Measurements from ENCODE around the gene OLFML1. TPM values are rescaled to one million over a fixed set of nuclear protein-coding genes. Genes with fewer than 3 reads are reported as not detected.

OLFML1 gene
- polyA plus RNA-seq, 4 donors = 0.81 to 7.7 (median 2.5) TPM; not detected in 1

DNA sequence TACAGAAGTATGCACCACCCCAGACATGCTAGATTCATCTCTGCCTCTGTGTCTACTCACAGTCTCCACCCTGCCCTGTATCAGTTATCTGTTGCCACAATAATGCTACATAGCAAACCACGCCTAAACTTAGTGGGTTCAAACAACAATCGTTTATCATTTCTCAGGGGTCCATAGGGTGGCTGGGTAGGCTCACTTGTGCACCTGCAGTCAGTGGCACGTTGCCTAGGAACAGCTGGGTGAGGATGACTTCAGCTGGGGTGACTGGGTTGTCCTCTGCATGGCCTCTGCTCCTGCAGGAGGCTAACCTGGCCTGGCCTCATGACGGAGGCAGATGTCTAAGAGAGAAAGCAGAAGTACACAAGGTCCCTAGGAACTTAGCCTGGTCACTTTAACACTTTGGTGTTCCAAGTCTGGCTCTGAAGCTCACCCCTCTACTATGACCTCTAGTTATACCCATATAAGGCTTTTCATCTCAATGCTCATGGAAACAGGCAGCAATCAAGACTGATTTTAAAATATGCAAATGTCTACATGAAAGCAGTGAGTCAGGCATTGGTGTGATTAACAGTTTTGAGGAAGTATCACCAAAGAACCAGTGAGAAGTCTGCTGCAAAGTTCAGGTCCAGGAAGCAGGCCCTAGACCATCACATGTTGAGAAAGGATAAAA, 10.7 kb downstream of the OLFML1 start:
- no peak for FAIRE-seq
- Histone ChIP-seq H3K4me3 (ENCODE audit: low read depth in 1 of 3, low read length in 3 of 3) (no peak overlapping the region), H3K9me3 (ENCODE audit: control insufficient read depth in 2 of 2, insufficient read depth in 1 of 2, low read depth in 1 of 2, low read length in 1 of 2) (no peaks in the 10 kb centered on the region), H3K27me3 (ENCODE audit: control insufficient read depth in 3 of 3, insufficient read depth in 3 of 3, low read length in 3 of 3) (no peaks in the 10 kb centered on the region), H3K36me3 (ENCODE audit: control insufficient read depth in 3 of 3, insufficient read depth in 2 of 3, low read depth in 1 of 3, low read length in 3 of 3) (peaks cover 0 to under 1% (median 0%) of the 10 kb centered on the region in 3 donors), H3K4me1 (ENCODE audit: control insufficient read depth in 3 of 3, insufficient read depth in 2 of 3, low read depth in 1 of 3, low read length in 2 of 3) (peaks cover 0 to 27% (median 2%) of the 10 kb centered on the region in 3 donors), H3K27ac (ENCODE audit: low read depth in 1 of 3, low read length in 2 of 3) (peak overlapping the region in 1 of 3 donors; percentile 18)
- WGBS, 3 donors = 22 to 51% (median 29%) methylated on average over 4 of the region's 4 CpGs
- DNase-seq = peak; percentile 25 to 36

- no peak overlapping the region for H3K4me3 ChIP-seq (ENCODE audit: low read depth in 1 of 3, low read length in 3 of 3)
- 18 to 45% (median 36%) methylated on average over 4 of the region's 4 CpGs for WGBS, 3 donors
- peaks cover 0 to 4% (median 0%) of the 10 kb centered on the region in 3 donors for H3K36me3 ChIP-seq (ENCODE audit: control insufficient read depth in 3 of 3, insufficient read depth in 2 of 3, low read depth in 1 of 3, low read length in 3 of 3)
- FAIRE-seq (no peak), DNase-seq (peak; percentile 25 to 65)
- H3K27me3 ChIP-seq (ENCODE audit: control insufficient read depth in 3 of 3, insufficient read depth in 3 of 3, low read length in 3 of 3) = no peaks in the 10 kb centered on the region
- H3K9me3 ChIP-seq (ENCODE audit: control insufficient read depth in 2 of 2, insufficient read depth in 1 of 2, low read depth in 1 of 2, low read length in 1 of 2) = no peaks in the 10 kb centered on the region
- H3K27ac ChIP-seq (ENCODE audit: low read depth in 1 of 3, low read length in 2 of 3) = no peak overlapping the region
- peaks cover 0 to 23% (median 2%) of the 10 kb centered on the region in 3 donors for H3K4me1 ChIP-seq (ENCODE audit: control insufficient read depth in 3 of 3, insufficient read depth in 2 of 3, low read depth in 1 of 3, low read length in 2 of 3)
These were observed 12.9 kb downstream of the OLFML1 start for GRCh38 chr11:7498193-7498592.

GRCh38 chr11:7499081-7499480, 13.8 kb downstream of the OLFML1 start:
- 92 to 100% (median 96%) methylated on average over 1 of the region's 1 CpG for WGBS, 3 donors

DNA sequence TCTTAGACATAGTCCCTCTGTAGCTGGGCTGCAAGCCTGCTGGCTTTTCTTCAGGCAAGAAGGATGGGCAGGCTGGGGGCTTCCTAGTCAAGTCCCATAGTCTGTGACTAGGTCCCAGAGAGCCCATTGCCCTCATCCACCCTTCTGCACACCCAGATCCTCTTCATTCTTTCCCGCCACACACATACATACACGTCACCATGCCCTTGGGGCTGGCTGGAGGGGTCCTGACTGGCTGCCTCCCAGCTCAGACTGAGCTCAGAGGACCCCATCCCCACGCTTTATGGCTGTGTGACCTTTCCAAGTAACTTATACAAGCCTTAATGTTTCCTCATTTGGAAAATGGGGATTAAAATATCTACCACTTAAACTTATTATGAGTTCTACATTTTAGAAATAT, 14.9 kb downstream of the OLFML1 start:
- Histone ChIP-seq H3K4me3 (ENCODE audit: low read depth in 1 of 3, low read length in 3 of 3) (no peak overlapping the region), H3K27ac (ENCODE audit: low read depth in 1 of 3, low read length in 2 of 3) (no peak overlapping the region), H3K4me1 (ENCODE audit: control insufficient read depth in 3 of 3, insufficient read depth in 2 of 3, low read depth in 1 of 3, low read length in 2 of 3) (peaks cover 0 to 16% (median 0%) of the 10 kb centered on the region in 3 donors), H3K27me3 (ENCODE audit: control insufficient read depth in 3 of 3, insufficient read depth in 3 of 3, low read length in 3 of 3) (no peaks in the 10 kb centered on the region), H3K36me3 (ENCODE audit: control insufficient read depth in 3 of 3, insufficient read depth in 2 of 3, low read depth in 1 of 3, low read length in 3 of 3) (peaks cover 0 to 4% (median 2%) of the 10 kb centered on the region in 3 donors), H3K9me3 (ENCODE audit: control insufficient read depth in 2 of 2, insufficient read depth in 1 of 2, low read depth in 1 of 2, low read length in 1 of 2) (no peaks in the 10 kb centered on the region)
- FAIRE-seq (no peak), DNase-seq (no peak)
- 84 to 90% (median 89%) methylated on average over 3 of the region's 3 CpGs for WGBS, 3 donors

More at GRCh38 chr11:7499081-7499480, 13.8 kb downstream of the OLFML1 start:
- no peak for FAIRE-seq
- Histone ChIP-seq H3K27me3 (ENCODE audit: control insufficient read depth in 3 of 3, insufficient read depth in 3 of 3, low read length in 3 of 3) (no peaks in the 10 kb centered on the region), H3K4me3 (ENCODE audit: low read depth in 1 of 3, low read length in 3 of 3) (no peak overlapping the region), H3K9me3 (ENCODE audit: control insufficient read depth in 2 of 2, insufficient read depth in 1 of 2, low read depth in 1 of 2, low read length in 1 of 2) (no peaks in the 10 kb centered on the region), H3K4me1 (ENCODE audit: control insufficient read depth in 3 of 3, insufficient read depth in 2 of 3, low read depth in 1 of 3, low read length in 2 of 3) (peaks cover 0 to 23% (median 2%) of the 10 kb centered on the region in 3 donors), H3K36me3 (ENCODE audit: control insufficient read depth in 3 of 3, insufficient read depth in 2 of 3, low read depth in 1 of 3, low read length in 3 of 3) (peaks cover 0 to 4% (median under 1%) of the 10 kb centered on the region in 3 donors), H3K27ac (ENCODE audit: low read depth in 1 of 3, low read length in 2 of 3) (no peak overlapping the region)
- no peak for DNase-seq

DNA sequence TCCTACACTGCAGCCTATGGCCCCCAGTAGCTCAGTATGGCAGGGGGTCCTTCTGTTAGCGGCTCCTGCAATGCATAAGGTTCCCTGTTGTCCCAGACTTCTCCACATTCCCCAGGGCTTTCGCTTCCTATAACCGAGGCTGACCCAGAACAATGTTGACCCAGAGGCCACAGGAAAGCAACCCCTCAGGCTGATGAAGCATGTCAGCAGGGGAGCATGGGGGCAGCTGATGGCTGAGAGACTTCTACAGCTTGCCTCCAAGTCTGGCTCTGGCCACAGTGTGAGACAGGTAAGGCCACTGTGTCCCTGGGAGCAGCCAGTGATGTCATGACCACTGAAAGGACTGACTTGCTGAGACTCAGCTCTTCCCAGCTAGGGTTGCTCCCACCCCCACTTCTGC, 15.9 kb downstream of the OLFML1 start:
- H3K4me1 ChIP-seq (ENCODE audit: control insufficient read depth in 3 of 3, insufficient read depth in 2 of 3, low read depth in 1 of 3, low read length in 2 of 3) = peaks cover 0 to 7% (median 0%) of the 10 kb centered on the region in 3 donors
- FAIRE-seq (no peak), DNase-seq (peak in 1 of 2 donors; percentile 20)
- H3K27ac ChIP-seq (ENCODE audit: low read depth in 1 of 3, low read length in 2 of 3) = no peak overlapping the region
- WGBS, 3 donors = 80 to 93% (median 91%) methylated on average over 3 of the region's 3 CpGs
- H3K27me3 ChIP-seq (ENCODE audit: control insufficient read depth in 3 of 3, insufficient read depth in 3 of 3, low read length in 3 of 3) = no peaks in the 10 kb centered on the region
- H3K9me3 ChIP-seq (ENCODE audit: control insufficient read depth in 2 of 2, insufficient read depth in 1 of 2, low read depth in 1 of 2, low read length in 1 of 2) = no peaks in the 10 kb centered on the region
- H3K4me3 ChIP-seq (ENCODE audit: low read depth in 1 of 3, low read length in 3 of 3) = no peak overlapping the region
- H3K36me3 ChIP-seq (ENCODE audit: control insufficient read depth in 3 of 3, insufficient read depth in 2 of 3, low read depth in 1 of 3, low read length in 3 of 3) = peaks cover 0 to 4% (median 2%) of the 10 kb centered on the region in 3 donors

DNA sequence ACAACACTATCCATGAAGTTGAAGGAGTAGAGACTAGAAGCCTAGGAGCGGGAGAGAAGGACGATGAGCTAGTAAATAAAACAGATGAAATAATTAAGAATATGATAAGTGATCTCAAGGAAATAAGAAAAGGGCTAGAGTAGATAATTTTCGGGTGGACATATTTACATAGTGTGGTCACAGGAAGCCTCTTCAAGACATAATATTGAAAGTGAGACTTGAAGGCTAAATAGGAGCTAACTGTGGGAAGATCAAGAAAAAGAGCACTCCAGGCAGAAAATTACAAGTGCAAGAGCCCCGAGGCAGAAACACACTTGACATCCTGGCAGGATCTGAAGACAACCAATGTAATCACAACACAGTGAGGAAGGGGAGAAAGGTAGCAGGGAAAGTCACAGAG, 16.6 kb downstream of the OLFML1 start:
- H3K4me1 ChIP-seq (ENCODE audit: control insufficient read depth in 3 of 3, insufficient read depth in 2 of 3, low read depth in 1 of 3, low read length in 2 of 3) = peaks cover 0 to 5% (median 0%) of the 10 kb centered on the region in 3 donors
- 75 to 77% (median 75%) methylated on average over 4 of the region's 4 CpGs for WGBS, 3 donors
- no peaks in the 10 kb centered on the region for H3K9me3 ChIP-seq (ENCODE audit: control insufficient read depth in 2 of 2, insufficient read depth in 1 of 2, low read depth in 1 of 2, low read length in 1 of 2)
- FAIRE-seq (no peak), DNase-seq (no peak)
- H3K36me3 ChIP-seq (ENCODE audit: control insufficient read depth in 3 of 3, insufficient read depth in 2 of 3, low read depth in 1 of 3, low read length in 3 of 3) = peaks cover 0 to 4% (median 2%) of the 10 kb centered on the region in 3 donors
- no peaks in the 10 kb centered on the region for H3K27me3 ChIP-seq (ENCODE audit: control insufficient read depth in 3 of 3, insufficient read depth in 3 of 3, low read length in 3 of 3)
- no peak overlapping the region for H3K4me3 ChIP-seq (ENCODE audit: low read depth in 1 of 3, low read length in 3 of 3)
- H3K27ac ChIP-seq (ENCODE audit: low read depth in 1 of 3, low read length in 2 of 3) = no peak overlapping the region

GRCh38 chr11:7506243-7506642, 20.9 kb downstream of the OLFML1 start:
- Histone ChIP-seq H3K36me3 (ENCODE audit: control insufficient read depth in 3 of 3, insufficient read depth in 2 of 3, low read depth in 1 of 3, low read length in 3 of 3) (peaks cover 0 to 4% (median 2%) of the 10 kb centered on the region in 3 donors), H3K27ac (ENCODE audit: low read depth in 1 of 3, low read length in 2 of 3) (no peak overlapping the region), H3K9me3 (ENCODE audit: control insufficient read depth in 2 of 2, insufficient read depth in 1 of 2, low read depth in 1 of 2, low read length in 1 of 2) (no peaks in the 10 kb centered on the region), H3K27me3 (ENCODE audit: control insufficient read depth in 3 of 3, insufficient read depth in 3 of 3, low read length in 3 of 3) (no peaks in the 10 kb centered on the region), H3K4me1 (ENCODE audit: control insufficient read depth in 3 of 3, insufficient read depth in 2 of 3, low read depth in 1 of 3, low read length in 2 of 3) (peaks cover 0 to 10% (median 0%) of the 10 kb centered on the region in 3 donors), H3K4me3 (ENCODE audit: low read depth in 1 of 3, low read length in 3 of 3) (no peak overlapping the region)
- WGBS, 3 donors = 91 to 93% (median 93%) methylated on average over 3 of the region's 3 CpGs
- FAIRE-seq = no peak
- DNase-seq = no peak

GRCh38 chr11:7508087-7508486, 22.8 kb downstream of the OLFML1 start:
- Histone ChIP-seq H3K27me3 (ENCODE audit: control insufficient read depth in 3 of 3, insufficient read depth in 3 of 3, low read length in 3 of 3) (no peaks in the 10 kb centered on the region), H3K27ac (ENCODE audit: low read depth in 1 of 3, low read length in 2 of 3) (no peak overlapping the region), H3K36me3 (ENCODE audit: control insufficient read depth in 3 of 3, insufficient read depth in 2 of 3, low read depth in 1 of 3, low read length in 3 of 3) (peaks cover 0 to 2% (median 2%) of the 10 kb centered on the region in 3 donors), H3K4me3 (ENCODE audit: low read depth in 1 of 3, low read length in 3 of 3) (no peak overlapping the region), H3K4me1 (ENCODE audit: control insufficient read depth in 3 of 3, insufficient read depth in 2 of 3, low read depth in 1 of 3, low read length in 2 of 3) (peaks cover 0 to 25% (median 0%) of the 10 kb centered on the region in 3 donors), H3K9me3 (ENCODE audit: control insufficient read depth in 2 of 2, insufficient read depth in 1 of 2, low read depth in 1 of 2, low read length in 1 of 2) (no peaks in the 10 kb centered on the region)
- FAIRE-seq (no peak), DNase-seq (peak; percentile 27 to 52)
- 32 to 76% (median 47%) methylated on average over 3 of the region's 3 CpGs for WGBS, 3 donors
